Esophagus squamous epithelium (tissue), 5 donors: Measurements from ENCODE around the gene XPA. TPM values are rescaled to one million over a fixed set of nuclear protein-coding genes. Genes with fewer than 3 reads are reported as not detected.

Source experiments
- DNase-seq: peaks from one replicate; lab custom pipeline; 2025; lab: John Stamatoyannopoulos, UW
- H3K27ac ChIP-seq, 4 donors: fragments of 200-600 bp; sonication (generic); one replicate each; pipeline ENCODE4 v1.5.1; 2016 to 2019; ENCODE audit warnings: mild to moderate bottlenecking in 1 of 4
- H3K27me3 ChIP-seq, 4 donors: fragments of 200-600 bp; sonication (generic); 1 replicate in 3 of 4; 2 replicates in 1 of 4; pipeline versions ENCODE4 v1.5.1 to v1.6.0; 2017 to 2021; ENCODE audit warnings: antibody characterized with exemption in 1 of 4
- H3K36me3 ChIP-seq, 3 donors: fragments of 200-600 bp; sonication (generic); one replicate each; pipeline ENCODE4 v1.5.1; 2016 to 2019
- H3K4me1 ChIP-seq, 3 donors: fragments of 200-600 bp; sonication (generic); one replicate each; pipeline ENCODE4 v1.5.1; 2017 to 2019
- H3K4me3 ChIP-seq, 4 donors: fragments of 200-600 bp; sonication (generic); 1 replicate in 3 of 4; 2 replicates in 1 of 4; pipeline ENCODE4 v1.5.1; 2016 to 2019; ENCODE audit warnings: mild to moderate bottlenecking in 2 of 4, moderate library complexity in 1 of 4
- H3K9me3 ChIP-seq, 3 donors: fragments of 200-600 bp; sonication (generic); one replicate each; pipeline ENCODE4 v1.5.1; 2016 to 2019
- POLR2A ChIP-seq, 4 donors: fragments of 450-650 bp; IDR thresholded peaks; one replicate each; pipeline ENCODE4 v1.6.1; 2017; ENCODE audit warnings: antibody characterized with exemption in 4 of 4, mild to moderate bottlenecking in 4 of 4, moderate library complexity in 3 of 4
- WGBS, 2 donors: methylation state at CpG; one replicate each; pipeline ENCODE4 v1.1.5; 2018; 5-methylcytosine and 5-hydroxymethylcytosine counted together
- intact Hi-C: fragments of 100-400 bp; cut with DNase I; formaldehyde crosslinking; loops from one replicate; pipeline ENCODE4 v1.15.0; 2022
- total RNA-seq, 4 donors: library from RNA; depleted of rRNA; stranded (reverse); fragments of >200 nt; gene quantifications; one replicate each; pipeline ENCODE4 v1.1.0, GENCODE V29; 2016
- TF ChIP-seq, protein P1 (sequence below), 6 experiments: fragments of 450-650 bp in 4 of 6; fragments of 200-600 bp in 2 of 6; sonication (generic) in 2 of 6; IDR thresholded peaks; one replicate each; pipeline ENCODE4 v1.5.1; 2016 to 2019; ENCODE audit warnings: antibody characterized with exemption in 6 of 6, mild to moderate bottlenecking in 4 of 6, moderate library complexity in 4 of 6
- donor health status: DM: yes; HTN: yes; CAD: no.

XPA gene
- total RNA-seq, 4 donors from 2014 or later, result 8.5 to 14.5 (median 10.3) TPM

DNA sequence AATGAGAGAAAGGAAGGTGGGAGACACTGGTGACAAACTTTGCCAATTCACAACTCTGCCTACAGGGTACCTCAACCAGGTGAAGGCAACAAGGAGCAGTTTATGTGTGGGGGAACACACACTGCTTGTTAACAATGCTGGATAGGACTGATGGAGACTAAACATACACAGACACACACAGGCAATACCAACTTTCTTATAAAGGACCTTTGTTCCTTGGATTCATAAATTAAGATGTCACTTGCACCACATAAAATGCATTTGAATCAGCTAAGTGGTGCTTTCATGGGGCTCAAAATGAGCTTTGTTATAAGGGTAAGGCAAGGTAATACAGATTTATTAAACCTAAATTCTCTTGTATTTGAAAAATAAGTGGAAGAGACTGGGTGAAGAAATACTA is 68.0 kb downstream of the XPA start:
- TF ChIP-seq, protein P1, sequence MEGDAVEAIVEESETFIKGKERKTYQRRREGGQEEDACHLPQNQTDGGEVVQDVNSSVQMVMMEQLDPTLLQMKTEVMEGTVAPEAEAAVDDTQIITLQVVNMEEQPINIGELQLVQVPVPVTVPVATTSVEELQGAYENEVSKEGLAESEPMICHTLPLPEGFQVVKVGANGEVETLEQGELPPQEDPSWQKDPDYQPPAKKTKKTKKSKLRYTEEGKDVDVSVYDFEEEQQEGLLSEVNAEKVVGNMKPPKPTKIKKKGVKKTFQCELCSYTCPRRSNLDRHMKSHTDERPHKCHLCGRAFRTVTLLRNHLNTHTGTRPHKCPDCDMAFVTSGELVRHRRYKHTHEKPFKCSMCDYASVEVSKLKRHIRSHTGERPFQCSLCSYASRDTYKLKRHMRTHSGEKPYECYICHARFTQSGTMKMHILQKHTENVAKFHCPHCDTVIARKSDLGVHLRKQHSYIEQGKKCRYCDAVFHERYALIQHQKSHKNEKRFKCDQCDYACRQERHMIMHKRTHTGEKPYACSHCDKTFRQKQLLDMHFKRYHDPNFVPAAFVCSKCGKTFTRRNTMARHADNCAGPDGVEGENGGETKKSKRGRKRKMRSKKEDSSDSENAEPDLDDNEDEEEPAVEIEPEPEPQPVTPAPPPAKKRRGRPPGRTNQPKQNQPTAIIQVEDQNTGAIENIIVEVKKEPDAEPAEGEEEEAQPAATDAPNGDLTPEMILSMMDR (IDR thresholded peaks at IDR 0.05), result no peak
- TF ChIP-seq POLR2A (IDR thresholded peaks at IDR 0.05), result no peak
- Histone ChIP-seq H3K36me3 (peaks cover 0 to 24% (median 0%) of the 10 kb centered on the region in 3 donors), H3K4me1 (peaks cover 5 to 30% (median 11%) of the 10 kb centered on the region in 3 donors), H3K9me3 (no peaks in the 10 kb centered on the region), H3K27me3 (no peaks in the 10 kb centered on the region), H3K27ac (no peak overlapping the region), H3K4me3 (no peak overlapping the region)
- intact Hi-C loops, result no loop called here
- no peak for DNase-seq

DNA sequence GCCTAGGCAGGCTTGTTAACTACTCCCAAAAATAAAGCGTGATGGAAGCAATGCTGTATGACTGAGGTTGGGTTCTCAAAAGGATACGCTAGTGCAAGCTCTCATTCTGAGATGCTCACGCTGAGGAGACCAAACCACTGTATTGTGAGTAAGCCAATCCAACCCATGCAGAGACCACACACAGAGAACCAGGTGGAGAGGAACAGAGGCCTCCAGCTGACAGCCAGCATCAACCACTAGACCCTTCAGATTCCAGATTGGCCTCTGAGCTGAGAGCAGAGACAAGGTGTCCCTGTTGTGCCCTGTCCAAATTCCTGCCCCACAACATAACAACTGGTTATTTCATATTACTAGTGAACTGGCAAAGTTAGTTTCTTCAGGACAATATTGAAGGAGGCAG is 68.5 kb downstream of the XPA start:
- no peak for TF ChIP-seq POLR2A (IDR thresholded peaks at IDR 0.05)
- TF ChIP-seq, protein P1 (IDR thresholded peaks at IDR 0.05), result no peak
- WGBS, 2 donors, result 91 to 97% methylated on average over 3 of the region's 3 CpGs
- no peaks in the 10 kb centered on the region for H3K27me3 ChIP-seq
- peaks cover 0 to 29% (median 0%) of the 10 kb centered on the region in 3 donors for H3K36me3 ChIP-seq
- H3K9me3 ChIP-seq, result no peaks in the 10 kb centered on the region
- DNase-seq, result no peak
- no peak overlapping the region for H3K27ac ChIP-seq
- intact Hi-C loops, result no loop called here
- H3K4me1 ChIP-seq, result peaks cover 5 to 30% (median 11%) of the 10 kb centered on the region in 3 donors
- no peak overlapping the region for H3K4me3 ChIP-seq

DNA sequence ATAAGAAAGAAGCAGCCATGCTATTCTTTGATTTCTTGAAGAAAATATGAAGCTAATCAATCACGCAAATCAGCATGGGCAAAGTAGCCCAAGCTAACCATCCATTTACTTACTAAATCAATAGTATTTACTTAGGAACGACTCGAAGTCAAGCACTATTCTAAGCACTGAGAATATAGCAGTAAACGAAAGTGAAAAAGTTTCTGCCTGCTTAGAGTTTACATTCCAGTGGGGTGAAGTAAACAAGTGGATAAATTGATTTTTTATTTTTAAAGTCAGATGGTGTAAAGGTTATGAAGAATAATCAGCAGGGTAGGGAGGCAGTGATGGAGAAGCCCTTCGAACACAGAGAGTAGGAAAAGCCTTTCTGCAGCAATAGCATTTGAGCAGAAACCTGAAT is 69.5 kb downstream of the XPA start:
- DNase-seq, result no peak
- Histone ChIP-seq H3K36me3 (peaks cover 0 to 39% (median under 1%) of the 10 kb centered on the region in 3 donors), H3K4me3 (peak overlapping the region in 1 of 4 donors; percentile 37), H3K9me3 (no peaks in the 10 kb centered on the region), H3K27ac (peak overlapping the region in 3 of 4 donors; percentile 32 to 61 (median 37)), H3K27me3 (no peaks in the 10 kb centered on the region), H3K4me1 (peaks cover 5 to 30% (median 11%) of the 10 kb centered on the region in 3 donors)
- intact Hi-C loops, result no loop called here
- no peak for TF ChIP-seq POLR2A (IDR thresholded peaks at IDR 0.05)
- TF ChIP-seq, protein P1 (IDR thresholded peaks at IDR 0.05), result no peak
- 65 to 66% methylated on average over 5 of the region's 5 CpGs for WGBS, 2 donors

DNA sequence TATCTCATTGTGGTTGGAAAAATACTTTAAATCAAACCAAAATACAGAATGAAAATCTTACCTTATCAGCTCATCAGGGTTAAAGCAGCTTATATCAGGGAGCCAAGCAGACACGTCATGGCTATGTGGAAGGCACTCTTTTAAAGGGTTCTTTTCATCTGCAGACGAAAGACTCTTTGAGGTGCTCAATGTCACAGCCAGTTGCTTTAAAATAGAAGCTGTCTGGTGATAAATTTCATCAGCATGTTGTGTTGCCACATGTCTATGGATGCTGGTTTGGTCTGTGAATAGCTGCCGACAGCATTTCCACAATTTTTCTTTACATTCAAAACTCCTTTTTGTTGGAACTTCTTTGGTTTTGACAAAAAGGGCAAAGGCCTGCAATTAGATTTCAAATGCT is 71.5 kb downstream of the XPA start:
- Histone ChIP-seq H3K27ac (no peak overlapping the region), H3K27me3 (no peaks in the 10 kb centered on the region), H3K36me3 (peaks cover 0 to 47% (median 7%) of the 10 kb centered on the region in 3 donors), H3K4me3 (no peak overlapping the region), H3K4me1 (peaks cover 0 to 20% (median 0%) of the 10 kb centered on the region in 3 donors), H3K9me3 (no peaks in the 10 kb centered on the region)
- intact Hi-C loops, result no loop called here
- DNase-seq, result no peak
- 57 to 59% methylated on average over 3 of the region's 3 CpGs for WGBS, 2 donors
- TF ChIP-seq, protein P1 (IDR thresholded peaks at IDR 0.05), result no peak
- no peak for TF ChIP-seq POLR2A (IDR thresholded peaks at IDR 0.05)

Other genes starting within 250 kb of the XPA start
- gene TMOD1, start 195.7 kb downstream of the XPA start, total RNA-seq, result 10 to 100 TPM in 1 of 4 donors, 1 to 10 TPM in 2, under 1 TPM in 1; 0.15 to 13.4 (median 2.4) TPM
- gene TSTD2, start 64.0 kb downstream of the XPA start, total RNA-seq, result 10 to 100 TPM in 2 of 4 donors, 1 to 10 TPM in 2; 6.9 to 20.0 (median 10.1) TPM
- 10 to 100 TPM; 11.4 to 23.0 (median 16.4) TPM for gene NCBP1, start 63.5 kb downstream of the XPA start, total RNA-seq
- gene FOXE1, start 155.9 kb upstream of the XPA start, total RNA-seq, result 10 to 100 TPM in 3 of 4 donors, 1 to 10 TPM in 1; 7.1 to 17.4 (median 12.4) TPM
- gene TRMO, start 225.2 kb upstream of the XPA start, total RNA-seq, result 10 to 100 TPM; 16.0 to 41.1 (median 20.7) TPM
- not detected for gene HEMGN, start 240.8 kb upstream of the XPA start, total RNA-seq